GM19397 (cell line): ENCODE results near the gene AGBL5.

Source experiments
- ATAC-seq: cut with Tn5 transposase; IDR thresholded peaks from one replicate; pipeline ENCODE4 v1.9.1; 2021; ENCODE audit warnings: mild to moderate bottlenecking, moderate library complexity; ENCODE audit not compliant: unreplicated experiment

The AGBL5 gene

GRCh38 chr2:27076323-27076722, 24.9 kb downstream of the AGBL5 start:
- no peak for ATAC-seq

- no peak for ATAC-seq
These were observed 25.8 kb downstream of the AGBL5 start for GRCh38 chr2:27077231-27077630.

- ATAC-seq, result no peak
These were observed 27.1 kb downstream of the AGBL5 start, which contains the start of gene EMILIN1 for GRCh38 chr2:27078267-27079194. EMILIN1 (plus strand) TSS chr2:27078615; CDS start chr2:27079066, 451 bp downstream.

GRCh38 chr2:27079233-27080139, 28.0 kb downstream of the AGBL5 start:
- no peak for ATAC-seq

GRCh38 chr2:27080140-27080469, 28.6 kb downstream of the AGBL5 start:
- no peak for ATAC-seq

GRCh38 chr2:27080603-27080936, 29.1 kb downstream of the AGBL5 start:
- ATAC-seq, result no peak

- ATAC-seq, result no peak
These were observed 30.7 kb downstream of the AGBL5 start for GRCh38 chr2:27081984-27082772.

- ATAC-seq, result no peak
These were observed 31.4 kb downstream of the AGBL5 start for GRCh38 chr2:27082773-27083409.

GRCh38 chr2:27083410-27084296, 32.2 kb downstream of the AGBL5 start:
- ATAC-seq, result no peak

GRCh38 chr2:27084297-27085061, 33.0 kb downstream of the AGBL5 start:
- ATAC-seq, result no peak

GRCh38 chr2:27085062-27085672, 33.7 kb downstream of the AGBL5 start:
- no peak for ATAC-seq

- no peak for ATAC-seq
These were observed 34.2 kb downstream of the AGBL5 start for GRCh38 chr2:27085673-27086089.

GRCh38 chr2:27086090-27086723, 34.7 kb downstream of the AGBL5 start:
- ATAC-seq, result peak; percentile 86

GRCh38 chr2:27086724-27087593, 35.5 kb downstream of the AGBL5 start, which contains the start of gene KHK:
KHK (plus strand) TSS chr2:27086772; CDS start chr2:27087260, 488 bp downstream.
- peak; percentile 5 for ATAC-seq

- ATAC-seq, result no peak
These were observed 36.4 kb downstream of the AGBL5 start for GRCh38 chr2:27087823-27088410.

- ATAC-seq, result no peak
These were observed 37.2 kb downstream of the AGBL5 start for GRCh38 chr2:27088634-27089033.
